D721Med (cell line): ENCODE measurements around the gene HJURP.

Experiments
- DNase-seq: peaks from one replicate; pipeline ENCODE4 v3.0.0; 2011; ENCODE audit warnings: low spot score; ENCODE audit not compliant: insufficient read length
- FAIRE-seq: peaks from 2 replicates; lab custom pipeline; 2011; peaks lifted over from hg19 to GRCh38; lab: Jason Lieb, UNC
- CTCF ChIP-seq: IDR thresholded peaks from 2 replicates; pipeline ENCODE4 v1.5.1; 2012; ENCODE audit warnings: mild to moderate bottlenecking, control low read depth; ENCODE audit not compliant: insufficient read depth; ENCODE audit errors: missing control alignments

HJURP gene

GRCh38 chr2:233848276-233848675, 6.1 kb downstream of the HJURP start:
- no peak for TF ChIP-seq CTCF
- DNase-seq, result no peak
- no peak for FAIRE-seq

- TF ChIP-seq CTCF, result no peak
- FAIRE-seq (no peak), DNase-seq (no peak)
Observed at GRCh38 chr2:233847248-233847898, 7.0 kb downstream of the HJURP start.

- TF ChIP-seq CTCF, result no peak
- FAIRE-seq (no peak), DNase-seq (no peak)
Observed at GRCh38 chr2:233846387-233847247, 7.7 kb downstream of the HJURP start.

- DNase-seq, result no peak
- FAIRE-seq, result no peak
- no peak for TF ChIP-seq CTCF
Observed at GRCh38 chr2:233845301-233846060, 8.9 kb downstream of the HJURP start.

- DNase-seq (no peak), FAIRE-seq (no peak)
- no peak for TF ChIP-seq CTCF
Observed at GRCh38 chr2:233844836-233845235, 9.5 kb downstream of the HJURP start.

DNA sequence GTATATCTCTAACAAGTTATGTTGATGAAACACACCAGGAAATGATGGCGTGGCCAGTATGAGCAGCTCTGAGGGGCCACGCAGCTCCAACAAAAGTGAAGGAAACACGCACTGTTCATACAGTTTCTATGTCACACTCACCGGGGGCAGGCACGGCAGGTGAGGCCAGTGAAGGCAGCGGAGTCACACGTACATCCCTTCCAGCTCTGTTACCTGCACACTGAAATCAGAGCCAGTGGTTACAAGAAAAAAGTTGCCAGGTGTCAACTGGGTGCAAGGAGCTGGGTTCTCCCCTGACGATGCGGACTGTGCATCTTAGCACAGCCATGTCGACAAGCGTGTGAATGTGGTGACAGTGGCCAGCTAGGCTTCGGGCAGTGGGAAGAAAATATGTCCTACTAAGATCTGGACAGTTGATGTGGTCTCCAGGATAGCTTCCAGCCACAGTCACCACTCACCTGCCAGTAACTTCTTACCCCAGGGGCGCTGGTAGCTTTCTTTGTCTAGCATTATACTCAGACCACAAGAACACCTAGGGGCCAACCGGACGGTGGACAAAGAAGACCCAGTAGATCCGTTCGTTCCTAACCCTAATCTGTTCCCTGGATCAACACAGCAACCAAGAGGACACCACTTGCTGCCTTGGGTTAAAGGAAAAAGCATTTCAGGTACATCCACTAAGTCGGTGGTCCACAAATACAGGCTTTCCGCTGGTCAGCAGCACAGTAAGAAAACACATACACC, 10.1 kb downstream of the HJURP start:
- FAIRE-seq, result no peak
- TF ChIP-seq CTCF, result no peak
- no peak for DNase-seq
